Osteocyte (in vitro differentiated cells): ENCODE results near the gene ICAM2. TPM values are rescaled to one million over a fixed set of nuclear protein-coding genes. Genes with fewer than 3 reads are reported as not detected.
A peak's percentile ranks its signal among the peaks of the same experiment; 100 is the strongest.

Experiments used
- DNase-seq: peaks from one replicate; pipeline ENCODE4 v3.0.0; 2021; ENCODE audit warnings: mixed read lengths; ENCODE audit not compliant: unreplicated experiment; ENCODE audit errors: extremely low spot score
- H3K27ac Mint-ChIP-seq: one replicate; pipeline ENCODE4 v1.8.0; 2021; ENCODE audit warnings: mild to moderate bottlenecking, mixed read lengths; ENCODE audit not compliant: unreplicated experiment
- H3K27me3 Mint-ChIP-seq: one replicate; pipeline ENCODE4 v1.8.0; 2021; ENCODE audit warnings: mixed read lengths; ENCODE audit not compliant: unreplicated experiment
- H3K36me3 Mint-ChIP-seq: one replicate; pipeline ENCODE4 v1.8.0; 2021; ENCODE audit warnings: mixed read lengths; ENCODE audit not compliant: unreplicated experiment
- H3K4me1 Mint-ChIP-seq: one replicate; pipeline ENCODE4 v1.8.0; 2021; ENCODE audit warnings: mixed read lengths; ENCODE audit not compliant: unreplicated experiment
- H3K4me3 Mint-ChIP-seq: one replicate; pipeline ENCODE4 v1.8.0; 2021; ENCODE audit warnings: mild to moderate bottlenecking, moderate library complexity, mixed read lengths; ENCODE audit not compliant: unreplicated experiment
- H3K9me3 Mint-ChIP-seq: one replicate; pipeline ENCODE4 v1.8.0; 2021; ENCODE audit warnings: mixed read lengths; ENCODE audit not compliant: unreplicated experiment
- CTCF ChIP-seq: fragments of 200-600 bp; sonication (generic); IDR thresholded peaks from 2 replicates; pipeline ENCODE4 v1.5.0; 2021; ENCODE audit warnings: antibody characterized with exemption, mild to moderate bottlenecking, moderate library complexity
- total RNA-seq: library from RNA; stranded (reverse); gene quantifications from 2 replicates; pipeline ENCODE4 v1.2.1, GENCODE V29; 2021

Gene ICAM2
- total RNA-seq, 1 donor from 2014 or later: not detected

- Mint-ChIP-seq H3K4me3 (peak overlapping the region; percentile 1), H3K9me3 (no peaks in the 10 kb centered on the region), H3K27ac (no peak overlapping the region), H3K36me3 (no peaks in the 10 kb centered on the region), H3K27me3 (peaks cover 26% of the 10 kb centered on the region), H3K4me1 (peaks cover 8% of the 10 kb centered on the region)
- no peak for TF ChIP-seq CTCF
- DNase-seq: no peak
These were observed 20.5 kb downstream of the ICAM2 start for GRCh38 chr17:63999680-64000531.

- H3K4me3 Mint-ChIP-seq: peak overlapping the region; percentile 55
- H3K27ac Mint-ChIP-seq: no peak overlapping the region
- no peaks in the 10 kb centered on the region for H3K9me3 Mint-ChIP-seq
- DNase-seq: no peak
- no peaks in the 10 kb centered on the region for H3K36me3 Mint-ChIP-seq
- H3K4me1 Mint-ChIP-seq: peaks cover 8% of the 10 kb centered on the region
- peaks cover 35% of the 10 kb centered on the region for H3K27me3 Mint-ChIP-seq
- TF ChIP-seq CTCF: no peak
These were observed 21.4 kb downstream of the ICAM2 start for GRCh38 chr17:63998721-63999679.

- TF ChIP-seq CTCF: no peak
- Mint-ChIP-seq H3K27ac (no peak within 1 kb of the TSS), H3K27me3 (peaks cover 42% of the 10 kb centered on the region), H3K9me3 (no peaks in the 10 kb centered on the region), H3K4me1 (peaks cover 8% of the 10 kb centered on the region), H3K4me3 (peak within 1 kb of the TSS; percentile 82), H3K36me3 (no peaks in the 10 kb centered on the region)
- peak; percentile 94 for DNase-seq
These were observed 22.2 kb downstream of the ICAM2 start, which contains the start of gene PRR29 for GRCh38 chr17:63998050-63998720. Gene PRR29 (plus strand): TSS chr17:63998351. CDS start chr17:63998365, 14 bp downstream.

GRCh38 chr17:63997341-63998048 lies 22.9 kb downstream of the ICAM2 start:
- Mint-ChIP-seq H3K4me1 (peaks cover 8% of the 10 kb centered on the region), H3K27me3 (peaks cover 45% of the 10 kb centered on the region), H3K9me3 (no peaks in the 10 kb centered on the region), H3K4me3 (peak overlapping the region; percentile 82), H3K36me3 (no peaks in the 10 kb centered on the region), H3K27ac (no peak overlapping the region)
- TF ChIP-seq CTCF: no peak
- no peak for DNase-seq
